GM12864 (cell line): ENCODE measurements around the gene ETFB.

ENCODE experiments used
- DNase-seq: peaks from one replicate; pipeline ENCODE4 v3.0.0-alpha.2; 2011; ENCODE audit warnings: low read depth
- H3K4me3 ChIP-seq: 2 replicates; pipeline ENCODE4 v1.5.1; 2011; ENCODE audit warnings: mild to moderate bottlenecking, low read depth, low read length, control low read depth
- TF ChIP-seq, protein P1 (sequence below): IDR thresholded peaks from 2 replicates; pipeline ENCODE4 v1.5.1; 2011; ENCODE audit warnings: low read depth, mild to moderate bottlenecking, moderate library complexity, low read length, control low read depth, inconsistent platforms; ENCODE audit errors: missing control alignments

Gene ETFB

DNA sequence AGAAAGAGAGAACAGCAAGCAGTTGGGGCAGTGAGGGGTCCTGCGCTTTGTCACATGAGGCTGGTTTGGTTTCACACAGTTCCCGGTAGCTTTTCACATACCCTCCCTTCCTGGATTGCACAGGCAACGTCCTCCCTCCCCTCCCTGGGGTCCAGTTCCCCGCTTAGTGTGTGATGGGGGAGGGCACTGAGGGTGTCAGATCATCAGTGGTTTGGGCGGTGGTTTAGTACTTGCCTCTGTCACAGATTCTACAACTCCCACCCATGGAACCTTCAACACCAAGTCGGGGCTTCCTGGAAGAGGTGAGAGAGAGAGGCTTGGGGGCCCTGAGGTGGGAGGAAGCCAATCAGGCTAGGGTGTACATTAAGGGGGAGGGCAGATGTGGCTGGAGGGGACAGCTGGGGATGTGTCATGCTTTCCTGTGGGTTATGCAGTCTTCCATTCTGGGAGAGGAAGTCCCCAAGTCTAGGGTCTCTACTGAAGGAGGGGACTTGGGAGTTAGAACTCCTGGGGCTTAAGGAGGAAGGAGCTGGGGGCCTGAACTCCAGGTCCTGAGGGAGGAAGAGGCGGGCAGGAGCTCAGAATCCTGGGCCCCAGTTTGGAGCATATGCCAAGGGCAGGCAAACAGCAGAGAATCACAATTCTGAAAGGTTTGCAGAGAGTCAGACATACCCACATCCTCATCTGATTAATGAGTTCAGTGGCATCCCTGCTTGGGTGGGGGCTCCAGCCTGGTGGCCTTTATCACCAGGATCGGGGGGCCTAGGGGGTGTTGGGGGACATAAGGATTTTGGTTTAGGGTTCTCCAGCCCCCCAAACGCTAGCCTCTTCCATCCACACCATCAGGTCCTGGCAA is 6.7 kb upstream of the ETFB start, which contains the start of gene NKG7:
Gene NKG7 (minus strand): TSS at position 6 of the 856 bp plus-strand sequence. CDS start 119 bp downstream, outside the sequence.
- TF ChIP-seq, protein P1, sequence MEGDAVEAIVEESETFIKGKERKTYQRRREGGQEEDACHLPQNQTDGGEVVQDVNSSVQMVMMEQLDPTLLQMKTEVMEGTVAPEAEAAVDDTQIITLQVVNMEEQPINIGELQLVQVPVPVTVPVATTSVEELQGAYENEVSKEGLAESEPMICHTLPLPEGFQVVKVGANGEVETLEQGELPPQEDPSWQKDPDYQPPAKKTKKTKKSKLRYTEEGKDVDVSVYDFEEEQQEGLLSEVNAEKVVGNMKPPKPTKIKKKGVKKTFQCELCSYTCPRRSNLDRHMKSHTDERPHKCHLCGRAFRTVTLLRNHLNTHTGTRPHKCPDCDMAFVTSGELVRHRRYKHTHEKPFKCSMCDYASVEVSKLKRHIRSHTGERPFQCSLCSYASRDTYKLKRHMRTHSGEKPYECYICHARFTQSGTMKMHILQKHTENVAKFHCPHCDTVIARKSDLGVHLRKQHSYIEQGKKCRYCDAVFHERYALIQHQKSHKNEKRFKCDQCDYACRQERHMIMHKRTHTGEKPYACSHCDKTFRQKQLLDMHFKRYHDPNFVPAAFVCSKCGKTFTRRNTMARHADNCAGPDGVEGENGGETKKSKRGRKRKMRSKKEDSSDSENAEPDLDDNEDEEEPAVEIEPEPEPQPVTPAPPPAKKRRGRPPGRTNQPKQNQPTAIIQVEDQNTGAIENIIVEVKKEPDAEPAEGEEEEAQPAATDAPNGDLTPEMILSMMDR: no peak
- no peak within 1 kb of the TSS for H3K4me3 ChIP-seq
- DNase-seq: peak; percentile 43

DNA sequence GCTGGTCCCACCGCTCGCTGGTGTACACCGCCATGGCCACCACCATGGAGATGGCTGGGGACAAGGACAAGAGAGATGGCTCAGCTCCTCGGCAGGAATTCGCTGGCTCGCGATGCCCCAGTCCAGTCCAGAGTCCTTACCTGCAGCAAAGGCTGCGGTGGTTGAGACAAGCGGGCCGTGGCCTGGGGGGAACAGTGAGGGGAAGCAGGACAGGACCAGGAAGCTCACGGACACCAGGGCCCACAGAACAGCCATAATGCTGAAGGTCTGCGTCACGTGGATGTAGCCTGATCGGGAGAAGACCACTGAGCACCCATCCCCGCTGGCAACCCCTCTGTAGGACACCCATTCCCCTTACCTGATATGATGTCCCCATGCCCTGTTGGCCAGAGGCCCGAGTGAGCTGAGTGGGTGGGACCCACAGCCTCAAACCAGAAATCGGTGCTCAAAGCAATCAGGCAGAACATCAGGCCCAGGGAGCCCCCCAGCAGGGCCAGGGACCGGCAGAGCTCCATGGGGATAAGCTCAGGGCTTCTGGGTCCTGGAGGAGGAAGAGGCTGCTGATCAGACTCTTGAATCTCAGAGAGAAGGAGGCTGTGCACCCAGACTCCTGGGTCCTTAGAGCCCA is 5.9 kb upstream of the ETFB start:
- H3K4me3 ChIP-seq: no peak overlapping the region
- DNase-seq: no peak
- TF ChIP-seq, protein P1: no peak

- no peak overlapping the region for H3K4me3 ChIP-seq
- DNase-seq: no peak
- TF ChIP-seq, protein P1: no peak
These were observed 5.0 kb upstream of the ETFB start for GRCh38 chr19:51371186-51371690.

- no peak for DNase-seq
- no peak overlapping the region for H3K4me3 ChIP-seq
- TF ChIP-seq, protein P1: no peak
These were observed 4.0 kb upstream of the ETFB start for GRCh38 chr19:51370230-51370629.

DNA sequence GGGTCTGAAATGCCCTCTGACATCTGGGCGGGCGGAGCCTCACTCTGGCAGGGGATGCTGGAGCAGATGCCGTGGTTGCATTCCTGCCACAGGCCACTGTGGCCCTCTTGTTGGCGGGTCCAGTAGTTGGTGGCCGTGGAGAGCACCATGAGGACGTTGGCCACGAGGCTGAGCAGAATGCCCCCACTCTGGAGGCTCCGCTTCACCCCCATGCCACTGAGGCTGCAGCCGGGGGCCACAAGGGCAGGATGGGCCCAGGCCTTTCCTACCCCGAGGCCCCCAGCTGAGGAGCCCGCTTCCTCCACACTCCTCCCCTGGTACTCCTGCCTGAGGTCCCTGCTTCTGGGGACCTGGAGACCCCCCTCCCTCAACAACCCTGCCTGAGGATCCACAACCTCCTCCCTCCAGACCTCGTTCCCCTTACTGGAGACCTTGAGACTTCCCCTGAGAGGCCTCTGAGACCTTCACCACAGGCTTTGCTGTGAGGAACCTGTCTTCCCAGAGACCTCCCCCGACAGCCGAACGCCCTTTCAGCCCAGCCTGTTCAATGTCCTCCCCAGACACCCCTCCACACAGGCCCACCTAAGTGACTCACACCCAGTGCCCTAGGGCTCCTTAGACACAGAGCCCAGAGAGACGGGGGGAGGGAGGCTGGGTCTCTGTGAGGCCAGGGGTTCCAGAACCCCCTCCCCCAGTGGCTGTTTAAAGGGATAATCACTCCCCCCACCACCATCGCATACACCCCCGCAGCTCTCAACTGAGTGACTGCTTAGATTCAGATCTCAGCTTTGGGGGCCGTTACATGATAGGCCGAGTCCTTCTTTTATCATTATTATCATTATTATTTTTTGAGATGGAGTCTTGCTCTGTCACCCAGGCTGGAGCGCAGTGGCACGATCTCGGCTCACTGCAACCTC is 2.4 kb upstream of the ETFB start, which contains the start of gene CLDND2:
Gene CLDND2 (minus strand): TSS at position 638 of the 917 bp plus-strand sequence. CDS start 426 bp downstream, at position 212.
- no peak for DNase-seq
- TF ChIP-seq, protein P1: no peak
- peak within 1 kb of the TSS; percentile 73 for H3K4me3 ChIP-seq

DNA sequence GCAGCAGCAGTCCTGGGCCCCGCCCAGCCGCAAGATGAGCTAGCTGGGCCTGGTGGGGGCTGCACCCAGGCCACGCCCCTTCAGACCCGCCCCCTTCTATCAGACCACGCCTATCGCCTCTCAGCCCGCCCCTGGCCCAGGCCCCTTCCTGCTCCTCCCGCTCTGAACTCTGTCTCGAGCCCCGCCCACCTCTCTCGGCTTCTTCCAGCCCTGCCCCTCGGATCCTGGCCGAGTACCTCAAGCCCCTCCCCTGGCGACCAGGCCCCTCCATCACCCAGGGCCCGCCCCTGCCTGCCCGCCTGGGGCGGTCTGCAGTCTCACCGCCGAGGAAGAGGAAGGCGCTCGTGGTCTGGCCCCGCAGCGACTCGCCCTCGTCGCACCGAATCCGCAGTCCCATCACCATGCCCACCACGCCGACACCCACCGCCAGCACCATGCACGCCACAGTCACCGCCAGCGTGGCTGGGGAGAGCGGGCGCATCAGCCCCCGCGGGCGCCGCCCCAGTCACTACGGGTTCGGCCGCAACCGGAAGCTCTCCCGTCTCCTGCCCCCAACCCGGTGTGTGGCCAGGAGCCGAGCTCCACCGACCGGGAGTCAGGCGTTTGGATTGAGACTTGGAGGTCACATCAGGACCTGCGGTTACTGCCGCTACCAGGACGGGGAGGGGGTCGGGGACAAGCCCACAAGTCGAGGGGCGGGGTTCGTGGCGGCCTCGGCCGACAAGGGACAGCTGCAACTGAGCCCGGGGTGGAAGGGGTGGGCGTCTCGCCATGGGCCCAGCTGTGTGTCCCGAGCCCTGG is 1.6 kb upstream of the ETFB start:
- peak; percentile 93 for DNase-seq
- peak overlapping the region; percentile 73 for H3K4me3 ChIP-seq
- TF ChIP-seq, protein P1: no peak
